Measurements from ENCODE around the gene UGT1A4.

DNA sequence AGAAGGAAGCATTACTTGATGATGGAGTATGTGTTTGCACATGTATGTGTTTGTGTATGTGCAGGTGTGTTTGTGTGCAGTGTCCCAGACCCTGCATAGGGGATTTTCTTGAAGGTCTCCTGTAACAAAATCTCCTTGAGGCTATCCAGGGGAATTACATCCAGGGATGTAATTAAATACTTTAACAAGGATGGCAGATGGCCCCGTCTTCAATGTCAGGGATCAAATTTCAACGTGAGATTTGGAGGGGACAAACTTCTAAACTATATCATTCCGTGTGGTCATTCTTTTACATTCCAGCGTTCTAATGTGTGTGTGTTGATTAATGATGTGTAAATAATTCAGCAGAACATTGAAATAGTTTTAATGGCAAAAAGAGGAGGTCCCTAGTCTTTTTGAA is 43.5 kb upstream of the UGT1A4 start:
- TF ChIP-seq POLR2AphosphoS5 (IDR thresholded peaks at IDR 0.05; ENCODE audit: low read depth, low read length) (no peak), SIN3A (IDR thresholded peaks at IDR 0.05; ENCODE audit: borderline replicate concordance, insufficient read depth, low read length) (no peak)
- TF ChIP-seq, protein P1, sequence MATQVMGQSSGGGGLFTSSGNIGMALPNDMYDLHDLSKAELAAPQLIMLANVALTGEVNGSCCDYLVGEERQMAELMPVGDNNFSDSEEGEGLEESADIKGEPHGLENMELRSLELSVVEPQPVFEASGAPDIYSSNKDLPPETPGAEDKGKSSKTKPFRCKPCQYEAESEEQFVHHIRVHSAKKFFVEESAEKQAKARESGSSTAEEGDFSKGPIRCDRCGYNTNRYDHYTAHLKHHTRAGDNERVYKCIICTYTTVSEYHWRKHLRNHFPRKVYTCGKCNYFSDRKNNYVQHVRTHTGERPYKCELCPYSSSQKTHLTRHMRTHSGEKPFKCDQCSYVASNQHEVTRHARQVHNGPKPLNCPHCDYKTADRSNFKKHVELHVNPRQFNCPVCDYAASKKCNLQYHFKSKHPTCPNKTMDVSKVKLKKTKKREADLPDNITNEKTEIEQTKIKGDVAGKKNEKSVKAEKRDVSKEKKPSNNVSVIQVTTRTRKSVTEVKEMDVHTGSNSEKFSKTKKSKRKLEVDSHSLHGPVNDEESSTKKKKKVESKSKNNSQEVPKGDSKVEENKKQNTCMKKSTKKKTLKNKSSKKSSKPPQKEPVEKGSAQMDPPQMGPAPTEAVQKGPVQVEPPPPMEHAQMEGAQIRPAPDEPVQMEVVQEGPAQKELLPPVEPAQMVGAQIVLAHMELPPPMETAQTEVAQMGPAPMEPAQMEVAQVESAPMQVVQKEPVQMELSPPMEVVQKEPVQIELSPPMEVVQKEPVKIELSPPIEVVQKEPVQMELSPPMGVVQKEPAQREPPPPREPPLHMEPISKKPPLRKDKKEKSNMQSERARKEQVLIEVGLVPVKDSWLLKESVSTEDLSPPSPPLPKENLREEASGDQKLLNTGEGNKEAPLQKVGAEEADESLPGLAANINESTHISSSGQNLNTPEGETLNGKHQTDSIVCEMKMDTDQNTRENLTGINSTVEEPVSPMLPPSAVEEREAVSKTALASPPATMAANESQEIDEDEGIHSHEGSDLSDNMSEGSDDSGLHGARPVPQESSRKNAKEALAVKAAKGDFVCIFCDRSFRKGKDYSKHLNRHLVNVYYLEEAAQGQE (IDR thresholded peaks at IDR 0.05; ENCODE audit: insufficient read depth in 1 of 2, low read depth in 2 of 2, low read length in 2 of 2) = no peak

Data from PFSK-1 (cell line).